Mucosa of descending colon (tissue), 3 donors: Measurements from ENCODE around the gene SNTB2. TPM values are rescaled to one million over a fixed set of nuclear protein-coding genes. Genes with fewer than 3 reads are reported as not detected.

Experiments used
- ATAC-seq: fragments of 200-7000 bp; cut with Tn5 transposase; one replicate; pipeline ENCODE4 v1.9.1; 2020; ENCODE audit warnings: mild to moderate bottlenecking, moderate library complexity
- DNase-seq, 3 donors: peaks; one replicate each; pipeline ENCODE4 v3.0.0-alpha.2; 2020
- H3K36me3 ChIP-seq: fragments of 200-600 bp; one replicate; pipeline ENCODE4 v1.8.0; 2021; ENCODE audit warnings: low read depth, mild to moderate bottlenecking
- H3K4me1 ChIP-seq: fragments of 200-600 bp; one replicate; pipeline ENCODE4 v1.8.0; 2021; ENCODE audit warnings: low read depth, mild to moderate bottlenecking
- H3K4me3 ChIP-seq: fragments of 200-600 bp; one replicate; pipeline ENCODE4 v1.8.0; 2021; ENCODE audit warnings: mild to moderate bottlenecking
- H3K9me3 ChIP-seq: fragments of 200-600 bp; one replicate; pipeline ENCODE4 v1.8.0; 2021; ENCODE audit warnings: mild to moderate bottlenecking
- CTCF ChIP-seq: fragments of 200-600 bp; IDR thresholded peaks from one replicate; pipeline ENCODE4 v1.8.0; 2022; ENCODE audit warnings: antibody characterized with exemption, mild to moderate bottlenecking
- intact Hi-C, 2 donors: fragments of 100-400 bp; cut with DNase I in 1 of 2; cut with micrococcal nuclease in 1 of 2; formaldehyde crosslinking; loops; one replicate each; pipeline versions ENCODE4 v1.11.0 to v1.11.1; 2022; cut with DNase I, micrococcal nuclease
- total RNA-seq, 3 donors: library from RNA; stranded (reverse); fragmentation: NEBNext Ultra II Directional in 2 of 3; extraction: Animal tissue kit (Norgen Biotek cat#: 25700) in 2 of 3; gene quantifications; one replicate each; pipeline versions ENCODE4 v1.2.1 to v1.2.4, GENCODE V29; 2021 to 2023
- donor health status: DM: no; HTN: no; CAD: no; lungs with moderate emphysema.
- donor health status: DM: no; HTN: no; CAD: no.
- donor health status: DM: no; HTN: yes; CAD: no.

SNTB2 gene
- total RNA-seq, 3 donors from 2014 or later, result 28.7 to 50.9 (median 34.0) TPM

DNA sequence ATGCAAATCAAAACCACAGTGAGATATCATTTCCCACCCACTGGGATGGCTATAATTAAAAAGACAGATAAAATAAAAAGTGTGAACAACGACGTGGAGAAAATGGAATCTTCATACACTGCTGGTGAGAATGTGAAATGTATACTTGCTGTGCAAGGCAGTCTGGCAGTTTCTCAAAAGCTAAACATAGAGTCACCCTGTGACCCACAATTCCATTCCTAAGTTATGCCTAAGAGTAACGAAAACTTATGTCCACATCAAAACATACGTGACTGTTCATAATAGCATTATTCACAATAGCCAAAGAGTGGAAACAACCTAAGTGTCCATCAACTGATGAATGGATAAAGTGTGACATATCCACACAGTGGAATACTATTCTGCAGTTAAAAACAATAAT, 86.0 kb downstream of the SNTB2 start:
- Histone ChIP-seq H3K36me3 (no peaks in the 10 kb centered on the region), H3K9me3 (no peaks in the 10 kb centered on the region), H3K4me1 (no peaks in the 10 kb centered on the region), H3K4me3 (no peak overlapping the region)
- ATAC-seq (no peak), DNase-seq (no peak)
- TF ChIP-seq CTCF, result no peak
- intact Hi-C loops, result no loop called here

GRCh38 chr16:69274699-69275235, 87.8 kb downstream of the SNTB2 start:
- TF ChIP-seq CTCF, result no peak
- H3K9me3 ChIP-seq, result no peaks in the 10 kb centered on the region
- intact Hi-C loops, result no loop called here

GRCh38 chr16:69276148-69277115, 89.5 kb downstream of the SNTB2 start:
- TF ChIP-seq CTCF, result no peak
- peak in 1 of 3 donors; percentile 14 for DNase-seq
- Histone ChIP-seq H3K4me3 (no peak overlapping the region), H3K36me3 (no peaks in the 10 kb centered on the region), H3K4me1 (no peaks in the 10 kb centered on the region), H3K9me3 (no peaks in the 10 kb centered on the region)
- peak; percentile 37 for ATAC-seq
- intact Hi-C loops, result no loop called here

More at GRCh38 chr16:69274699-69275235, 87.8 kb downstream of the SNTB2 start:
- DNase-seq (no peak), ATAC-seq (no peak)
- H3K4me1 ChIP-seq, result no peaks in the 10 kb centered on the region
- H3K4me3 ChIP-seq, result no peak overlapping the region
- no peaks in the 10 kb centered on the region for H3K36me3 ChIP-seq

GRCh38 chr16:69277413-69277812, 90.4 kb downstream of the SNTB2 start:
- ATAC-seq (no peak), DNase-seq (no peak)
- Histone ChIP-seq H3K36me3 (no peaks in the 10 kb centered on the region), H3K9me3 (no peaks in the 10 kb centered on the region), H3K4me1 (no peaks in the 10 kb centered on the region), H3K4me3 (no peak overlapping the region)
- intact Hi-C loops, result no loop called here
- TF ChIP-seq CTCF, result no peak

DNA sequence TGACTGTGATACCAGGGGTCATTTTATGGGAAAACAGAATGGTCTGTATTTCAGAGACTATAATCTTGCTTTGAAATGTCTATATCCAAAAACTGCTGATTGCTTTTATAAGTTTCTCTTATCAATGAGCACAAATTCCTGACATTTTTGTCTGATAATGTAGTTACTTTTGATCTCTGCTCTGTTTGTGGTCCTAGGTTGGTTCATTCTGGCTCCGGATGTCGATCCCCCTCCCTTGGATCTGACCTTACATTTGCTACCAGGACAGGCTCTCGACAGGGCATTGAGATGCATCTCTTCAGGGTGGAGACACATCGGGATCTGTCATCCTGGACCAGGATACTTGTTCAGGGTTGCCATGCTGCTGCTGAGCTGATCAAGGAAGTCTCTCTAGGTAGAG, 96.9 kb downstream of the SNTB2 start:
- intact Hi-C loops, result no loop called here
- no peak for TF ChIP-seq CTCF

More for the DNA sequence above, 96.9 kb downstream of the SNTB2 start:
- Histone ChIP-seq H3K4me3 (no peak overlapping the region), H3K9me3 (no peaks in the 10 kb centered on the region), H3K4me1 (no peaks in the 10 kb centered on the region), H3K36me3 (no peaks in the 10 kb centered on the region)
- no peak for DNase-seq
- no peak for ATAC-seq
